ENCODE results near the gene AHCTF1. TPM values are rescaled to one million over a fixed set of nuclear protein-coding genes. Genes with fewer than 3 reads are reported as not detected.

The AHCTF1 gene
- total RNA-seq, 1 experiment from 2014 or later, result 44.3 TPM

DNA sequence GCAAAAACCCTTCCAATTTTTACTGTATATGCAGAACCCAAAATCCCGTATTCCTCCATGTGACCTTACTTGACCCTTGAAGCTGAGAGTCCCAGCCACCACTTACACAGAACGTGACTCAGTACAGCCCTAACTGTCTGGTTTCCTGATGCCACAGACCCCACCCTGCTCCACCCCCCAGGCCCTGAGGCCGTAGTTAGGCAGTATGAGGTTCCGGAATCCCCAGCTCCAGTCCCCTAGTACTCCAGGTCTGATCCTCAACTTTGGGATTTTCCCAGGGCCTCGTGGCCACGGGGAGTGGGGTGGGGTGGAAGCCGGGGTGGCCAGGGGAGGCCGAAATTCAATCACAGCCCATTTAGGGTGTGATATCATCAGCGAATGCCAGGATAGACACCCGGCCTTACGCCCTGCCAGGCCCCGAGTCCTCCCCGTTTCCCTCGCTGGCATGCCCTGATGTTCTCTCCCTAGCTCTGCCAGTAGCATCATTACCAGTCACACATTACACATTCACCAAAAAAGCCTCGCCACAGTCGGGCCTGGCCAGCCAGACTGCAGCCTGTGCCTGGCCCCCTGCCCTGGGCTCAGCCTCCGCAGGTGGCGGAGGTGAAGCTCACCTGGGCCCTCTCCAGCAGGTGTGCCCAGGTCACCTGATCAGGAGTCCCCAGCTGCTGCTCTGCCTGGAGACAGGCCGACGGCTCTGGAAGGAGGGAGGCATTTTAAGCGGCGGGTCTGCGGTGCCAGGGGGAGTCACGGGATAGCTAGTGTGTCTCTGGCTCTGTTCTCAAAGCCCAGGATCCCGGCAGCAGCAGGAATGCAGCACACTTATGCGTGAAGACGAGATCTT lies 136.7 kb downstream of the AHCTF1 start:
- Histone ChIP-seq H4K5ac (ENCODE audit: insufficient read length, low read depth, low read length) (no peak overlapping the region), H3K18ac (ENCODE audit: insufficient read length, low read depth, low read length) (no peak overlapping the region), H3K79me2 (ENCODE audit: insufficient read depth, low read length) (no peaks in the 10 kb centered on the region), H4K91ac (ENCODE audit: insufficient read length, low read depth, low read length) (no peak overlapping the region), H2AFZ (ENCODE audit: low read length) (no peak overlapping the region), H2BK5ac (ENCODE audit: insufficient read length, low read length) (no peak overlapping the region), H3K23me2 (ENCODE audit: insufficient read length, low read depth, low read length, poor library complexity, severe bottlenecking) (peaks cover 3% of the 10 kb centered on the region), H3K23ac (ENCODE audit: insufficient read length, low read depth, low read length) (no peak overlapping the region), H4K8ac (replicated peaks; ENCODE audit: insufficient read length, low read depth, low read length) (no peak overlapping the region), H3K79me1 (ENCODE audit: insufficient read depth, low read depth, low read length, poor library complexity, severe bottlenecking) (no peaks in the 10 kb centered on the region), H3K9ac (ENCODE audit: extremely low read depth, insufficient read length, low read length) (no peak overlapping the region), H2BK15ac (ENCODE audit: low read depth, low read length) (no peak overlapping the region), H2BK120ac (ENCODE audit: low read depth, low read length, poor library complexity, severe bottlenecking) (no peak overlapping the region), H3K27ac (ENCODE audit: insufficient read length, low read depth, low read length) (no peak overlapping the region), H4K20me1 (ENCODE audit: control insufficient read depth, insufficient read depth, insufficient read length) (no peaks in the 10 kb centered on the region), H3K4ac (ENCODE audit: low read depth, low read length) (no peak overlapping the region), H3K4me2 (ENCODE audit: insufficient read depth, insufficient read length, low read length) (no peak overlapping the region), H2BK12ac (ENCODE audit: insufficient read length, low read depth, low read length) (no peak overlapping the region), H3K9me3 (ENCODE audit: control insufficient read depth, low read depth, low read length) (no peaks in the 10 kb centered on the region), H3K27me3 (ENCODE audit: insufficient read depth, low read length) (no peaks in the 10 kb centered on the region), H3K4me1 (ENCODE audit: insufficient read depth, low read length) (peaks cover 10% of the 10 kb centered on the region; the same call in 1 of the 2 replicates), H3T11ph (ENCODE audit: low read length) (no peak overlapping the region), H3K56ac (ENCODE audit: insufficient read length, low read depth, low read length) (no peak overlapping the region), H3K14ac (ENCODE audit: insufficient read depth, low read length) (no peak overlapping the region), H2BK20ac (ENCODE audit: low read depth, low read length, poor library complexity, severe bottlenecking) (no peak overlapping the region), H2AK5ac (ENCODE audit: insufficient read length, low read length) (no peak overlapping the region)
- Mint-ChIP-seq H3K36me3 (ENCODE audit: insufficient read depth in 1 of 3, low read depth in 3 of 3) (peaks cover 0 to 2% (median 0%) of the 10 kb centered on the region in 3 experiments; a peak in 1 of 7 replicates), H3K4me3 (no peak overlapping the region), H3K4me1 (peaks cover 32 to 40% of the 10 kb centered on the region in 2 experiments), H3K9me3 (peaks cover 0 to 4% of the 10 kb centered on the region in 2 experiments; a peak in 1 of 5 replicates), H3K27ac (peak overlapping the region in 2 of 3 experiments; percentile 4 to 21; a peak in 3 of 7 replicates), H3K27me3 (ENCODE audit: low read depth) (peaks cover 5% of the 10 kb centered on the region; the same call in 1 of the 2 replicates)
- no peak for TF ChIP-seq CTCF (conservative IDR thresholded peaks at IDR 0.05)
- peak; percentile 83 for DNase-seq
- WGBS (ENCODE audit: extremely low coverage, insufficient read length, low lambda C conversion rate), result no CpG with 5 or more reads among the region's 27 CpGs

Measured in H9 (cell line).